Eye (tissue), 1 donor: ENCODE measurements around the gene DDX39B.
"Not testable (repeated sequence)": the region's sequence is repeated elsewhere in the genome, so short reads cannot be mapped to it uniquely, and the experiment has no call there.

Source experiments
- DNase-seq: peaks from one replicate; pipeline ENCODE4 v3.0.0-alpha.2; 2015

The DDX39B gene

DNA sequence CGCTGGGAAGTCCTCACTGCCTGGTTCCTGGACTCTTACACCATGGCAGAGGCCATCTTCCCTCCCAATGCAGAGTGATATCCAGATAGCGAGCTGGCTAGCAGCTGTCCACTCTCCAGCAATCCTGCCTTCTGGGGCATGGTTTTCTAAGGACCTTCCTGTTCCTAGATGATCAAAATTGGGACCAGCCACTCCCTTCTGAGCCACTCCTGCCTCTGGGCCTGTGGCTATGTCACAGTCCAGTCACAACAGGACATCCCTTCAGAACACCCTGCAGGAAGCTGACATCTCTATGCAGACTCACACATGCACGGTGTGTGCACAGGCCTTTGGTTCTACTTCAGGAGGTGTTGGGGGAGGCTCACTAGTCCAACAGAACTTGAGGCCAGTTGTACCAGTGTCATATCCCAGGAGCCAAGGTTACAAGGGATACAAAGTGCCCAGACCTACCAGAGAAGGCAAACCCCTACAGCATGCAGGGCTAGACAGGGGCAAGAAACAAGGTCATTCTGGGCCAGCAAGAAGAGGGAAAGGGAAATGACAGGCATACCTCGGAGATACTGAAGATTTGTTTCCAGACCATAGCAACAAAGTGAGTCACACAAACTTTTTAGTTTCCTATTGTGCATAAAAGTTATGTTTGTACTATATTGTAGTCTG, 15.7 kb downstream of the DDX39B start:
- DNase-seq: no peak

DNA sequence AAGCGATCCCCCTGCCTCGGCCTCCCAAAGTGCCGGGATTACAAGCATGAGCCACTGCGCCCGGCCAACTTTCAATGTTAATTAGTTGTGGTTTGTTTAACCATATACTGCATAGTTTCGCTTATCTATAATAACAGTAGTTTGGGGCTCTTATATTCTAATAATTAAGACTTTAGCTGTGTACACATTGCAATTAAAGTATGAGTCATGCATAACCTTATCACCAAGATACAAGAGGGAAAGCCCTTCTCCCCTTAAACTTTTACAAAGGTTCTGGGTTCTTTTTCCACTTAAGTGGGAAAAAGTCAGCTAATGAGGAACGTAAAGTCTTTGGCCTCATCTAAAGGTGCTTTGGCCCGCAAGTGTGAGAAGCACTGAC, 16.3 kb downstream of the DDX39B start:
- no peak for DNase-seq

DNA sequence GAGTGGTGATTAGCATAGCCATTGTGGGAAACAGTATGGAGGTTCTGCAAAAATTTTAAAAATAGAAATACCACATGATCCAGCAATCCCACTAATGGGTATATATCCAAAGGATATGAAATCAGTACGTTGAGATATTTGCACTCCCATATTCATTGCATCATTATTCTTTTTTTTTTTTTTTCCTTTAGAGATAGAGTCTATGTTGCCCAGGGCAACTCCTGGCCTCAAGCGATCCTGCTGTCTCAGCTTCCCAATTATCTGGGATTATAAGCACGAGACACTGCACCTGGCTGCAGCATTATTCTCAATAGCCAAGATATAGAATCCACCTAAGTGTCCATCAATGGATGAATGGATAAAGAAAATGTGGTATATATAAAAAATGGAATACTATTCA, 20.0 kb downstream of the DDX39B start:
- no peak for DNase-seq

DNA sequence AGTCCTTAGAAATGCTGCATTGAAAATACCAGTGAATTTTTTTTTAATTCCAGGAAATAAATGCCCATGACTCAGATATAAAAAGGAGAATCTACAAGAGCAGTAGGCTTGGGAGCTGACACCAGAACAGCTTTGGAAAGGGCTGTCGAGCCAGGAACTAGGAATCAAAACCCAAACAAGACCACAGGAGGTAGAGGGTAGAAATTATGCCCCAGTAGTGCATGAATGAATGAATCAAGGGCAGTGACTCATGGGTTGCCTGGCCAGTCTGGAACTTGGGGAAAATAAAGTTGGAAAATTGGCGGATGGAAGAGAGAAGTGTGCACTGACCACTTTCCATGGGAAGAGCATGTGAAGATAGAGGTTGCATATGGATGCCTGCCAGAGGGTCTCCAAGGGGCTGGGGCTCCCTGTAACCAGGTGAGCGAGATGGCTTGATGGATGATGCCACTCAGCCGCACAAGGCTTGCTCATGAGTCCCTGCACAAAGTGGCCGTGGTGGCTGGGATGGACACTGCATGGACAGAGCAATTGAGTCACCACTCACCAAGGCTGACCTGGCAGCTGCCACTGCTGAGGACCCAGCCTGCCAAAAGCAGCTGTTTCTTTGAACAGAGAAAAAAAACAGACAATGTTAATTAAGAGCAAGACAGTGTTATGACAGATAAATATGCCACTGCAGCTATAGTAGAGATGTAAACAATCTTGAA, 28.2 kb downstream of the DDX39B start:
- DNase-seq: no peak

DNA sequence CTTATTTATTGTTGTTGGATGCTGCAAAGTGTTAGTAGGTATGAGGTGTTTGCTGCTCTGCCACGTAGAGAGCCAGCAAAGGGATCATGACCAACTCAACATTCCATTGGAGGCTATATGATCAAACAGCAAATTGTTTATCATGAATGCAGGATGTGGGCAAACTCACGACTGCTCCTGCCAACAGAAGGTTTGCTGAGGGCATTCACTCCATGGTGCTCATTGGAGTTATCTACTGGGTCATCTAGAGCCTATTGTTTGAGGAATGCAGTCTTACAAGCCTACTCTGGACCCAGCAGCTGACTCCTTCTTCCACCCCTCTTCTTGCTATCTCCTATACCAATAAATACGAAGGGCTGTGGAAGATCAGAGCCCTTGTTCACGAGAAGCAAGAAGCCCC, 31.8 kb downstream of the DDX39B start:
- no peak for DNase-seq

DNA sequence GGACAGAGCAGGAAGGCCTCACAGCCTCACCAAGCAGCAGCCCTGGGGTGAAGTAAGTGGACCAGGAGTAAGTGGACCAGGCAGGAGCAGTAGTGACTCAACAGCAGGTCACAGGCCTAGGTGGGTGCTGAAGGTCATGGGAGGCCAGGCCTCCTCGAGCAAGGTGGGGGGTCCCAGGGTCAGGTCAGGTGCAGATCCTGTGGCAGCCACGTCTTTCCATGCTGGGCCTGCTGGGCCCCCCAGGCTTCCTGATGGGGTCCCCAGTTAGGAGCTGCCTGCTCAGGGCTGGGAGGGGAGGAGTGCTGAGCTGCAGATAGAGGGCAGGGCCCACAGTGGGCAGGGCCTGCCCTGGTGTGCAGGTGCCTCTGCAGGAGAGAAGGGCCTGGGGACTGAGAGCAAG, 32.8 kb downstream of the DDX39B start:
- DNase-seq: not testable (repeated sequence)

DNA sequence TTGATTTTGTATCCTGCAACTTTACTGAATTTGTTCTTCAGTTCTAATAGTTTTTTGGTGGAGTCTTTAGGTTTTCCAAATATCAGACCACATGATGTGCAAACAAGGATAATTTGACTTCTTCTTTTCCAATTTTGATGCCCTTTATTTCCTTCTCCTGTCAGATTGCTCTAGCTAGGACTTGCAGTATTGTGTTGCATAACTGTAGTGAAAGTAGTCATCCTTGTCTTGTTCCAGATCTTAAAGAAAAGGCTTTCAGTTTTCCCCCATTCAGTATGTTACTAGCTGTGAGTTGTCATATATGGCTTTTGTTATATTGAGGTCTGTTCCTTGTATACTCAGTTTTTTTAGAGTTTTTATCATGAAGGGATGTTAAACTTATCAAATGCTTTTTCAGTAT, 39.2 kb downstream of the DDX39B start:
- DNase-seq: no peak

DNA sequence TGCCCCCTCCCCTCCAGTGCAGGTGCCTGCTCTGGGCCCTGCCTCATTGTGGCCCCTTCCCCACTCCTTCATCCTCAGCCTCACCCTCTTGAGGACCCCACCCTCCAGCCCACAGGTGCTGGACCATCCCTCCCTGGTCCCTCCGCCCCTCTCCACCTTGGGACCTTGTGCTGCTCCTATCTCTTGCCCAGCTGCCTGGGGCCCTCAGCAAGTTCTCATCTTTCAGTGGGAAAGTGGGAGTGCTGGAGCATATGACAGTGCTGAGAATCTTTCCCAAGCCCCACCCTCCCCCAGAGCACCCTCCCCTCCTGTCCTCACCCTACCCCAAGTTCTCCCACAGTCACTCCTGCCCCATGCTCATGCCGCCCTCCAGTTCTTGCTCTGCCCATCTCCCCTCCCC, 42.2 kb downstream of the DDX39B start:
- not testable (repeated sequence) for DNase-seq

DNA sequence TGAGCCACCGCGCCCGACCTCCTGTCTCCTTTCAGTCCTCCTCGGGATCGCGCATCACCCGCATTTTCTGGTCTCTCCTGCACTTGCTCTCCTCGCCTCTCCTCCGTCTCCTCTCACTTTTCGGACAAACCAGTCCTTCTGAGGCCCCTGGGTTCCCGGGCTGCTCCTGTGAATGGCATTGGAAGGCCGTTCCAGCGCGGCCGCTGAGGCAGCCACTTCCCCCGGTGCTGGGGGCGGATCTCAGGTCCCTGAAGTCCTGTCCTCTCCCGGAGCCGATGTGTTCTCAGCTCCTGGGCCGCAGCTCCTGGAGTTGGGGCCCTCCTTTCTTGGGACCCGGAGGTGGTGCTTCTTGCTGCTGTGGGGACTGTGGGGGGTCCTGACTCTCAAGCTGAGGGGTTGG, 43.1 kb downstream of the DDX39B start:
- peak; percentile 25 for DNase-seq

DNA sequence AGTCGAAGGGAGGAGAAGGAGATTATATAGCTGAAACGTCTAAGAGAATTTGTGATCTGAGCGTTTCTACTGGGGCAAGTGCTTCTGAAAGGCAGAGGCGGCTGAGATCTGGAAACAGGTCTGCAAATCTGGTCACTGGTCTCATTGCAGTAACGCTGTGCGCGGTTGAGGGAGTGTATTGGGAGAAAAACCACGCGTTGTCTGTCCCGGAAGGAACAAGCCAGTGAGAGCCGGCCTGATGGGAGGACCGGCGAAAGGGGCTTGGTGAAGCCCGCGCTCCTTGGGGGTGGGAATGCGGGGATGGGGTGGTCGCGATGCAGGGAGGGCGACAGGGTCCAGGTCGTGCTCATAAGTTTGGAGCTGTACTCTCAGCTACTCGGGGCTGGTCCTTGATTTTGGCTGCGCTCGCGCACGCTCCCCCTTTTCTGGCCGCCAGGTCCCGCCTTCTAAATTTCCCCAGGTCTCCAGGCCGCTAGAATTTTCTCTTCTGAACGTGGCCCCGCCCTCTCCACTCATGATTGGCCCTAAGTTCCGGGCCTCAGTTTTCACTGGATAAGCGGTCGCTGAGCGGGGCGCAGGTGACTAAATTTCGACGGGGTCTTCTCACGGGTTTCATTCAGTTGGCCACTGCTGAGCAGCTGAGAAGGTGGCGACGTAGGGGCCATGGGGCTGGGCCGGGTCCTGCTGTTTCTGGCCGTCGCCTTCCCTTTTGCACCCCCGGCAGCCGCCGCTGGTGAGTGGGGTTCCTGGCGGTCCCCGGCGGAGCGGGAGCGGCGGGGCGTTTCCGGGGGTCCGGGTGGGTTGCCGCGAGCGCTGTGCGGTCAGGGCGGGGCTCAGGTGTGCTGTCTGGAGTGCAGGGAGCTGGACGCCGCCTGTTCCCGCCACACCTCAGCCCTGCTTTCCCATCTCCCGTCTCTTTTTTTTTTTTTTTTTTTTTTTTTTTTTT, 44.0 kb downstream of the DDX39B start, which contains the start of gene MICB:
Gene MICB, plus strand, starts transcription at position 615 of the 946 bp plus-strand sequence. Its CDS starts 49 bp downstream, at position 664.
- peak; percentile 67 for DNase-seq

DNA sequence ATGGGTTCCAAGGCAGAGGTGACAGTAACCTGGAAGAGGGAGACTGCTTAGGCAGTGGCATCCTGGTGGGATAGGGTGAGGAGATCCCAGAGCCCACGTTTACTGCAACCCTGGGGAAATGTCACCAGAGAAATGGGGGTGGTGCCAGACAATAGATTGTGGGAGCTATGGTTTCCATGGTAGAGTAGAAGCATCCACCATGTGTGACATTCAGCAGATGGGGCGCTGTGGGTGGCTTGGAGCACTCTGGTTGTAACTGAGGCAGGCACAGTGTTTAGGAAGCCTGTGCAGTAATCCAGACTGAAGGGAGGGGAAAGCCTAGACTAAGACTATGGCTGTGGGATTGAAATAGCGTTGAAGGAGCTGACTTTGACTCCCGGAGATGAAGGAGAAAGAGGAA, 45.0 kb downstream of the DDX39B start:
- DNase-seq: not testable (repeated sequence)

DNA sequence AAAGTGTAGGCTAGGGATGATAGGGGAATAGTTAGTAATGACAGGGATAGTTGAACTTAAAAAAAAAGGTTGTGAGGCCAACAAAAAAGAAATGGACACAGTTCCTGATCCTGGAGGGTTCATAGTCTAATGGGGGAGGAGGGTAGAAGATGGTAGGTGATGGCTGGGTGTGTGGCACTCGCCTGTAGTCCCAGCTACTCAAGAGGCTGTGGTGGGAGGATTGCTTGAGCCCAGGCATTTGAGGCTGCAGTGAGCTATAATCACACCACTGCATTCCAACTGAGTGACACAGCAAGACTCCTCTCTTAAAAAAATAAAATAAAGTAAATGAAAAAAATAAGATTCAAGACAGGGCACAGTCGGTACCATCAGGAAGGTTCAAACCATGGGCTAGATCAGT, 46.2 kb downstream of the DDX39B start:
- no peak for DNase-seq

DNA sequence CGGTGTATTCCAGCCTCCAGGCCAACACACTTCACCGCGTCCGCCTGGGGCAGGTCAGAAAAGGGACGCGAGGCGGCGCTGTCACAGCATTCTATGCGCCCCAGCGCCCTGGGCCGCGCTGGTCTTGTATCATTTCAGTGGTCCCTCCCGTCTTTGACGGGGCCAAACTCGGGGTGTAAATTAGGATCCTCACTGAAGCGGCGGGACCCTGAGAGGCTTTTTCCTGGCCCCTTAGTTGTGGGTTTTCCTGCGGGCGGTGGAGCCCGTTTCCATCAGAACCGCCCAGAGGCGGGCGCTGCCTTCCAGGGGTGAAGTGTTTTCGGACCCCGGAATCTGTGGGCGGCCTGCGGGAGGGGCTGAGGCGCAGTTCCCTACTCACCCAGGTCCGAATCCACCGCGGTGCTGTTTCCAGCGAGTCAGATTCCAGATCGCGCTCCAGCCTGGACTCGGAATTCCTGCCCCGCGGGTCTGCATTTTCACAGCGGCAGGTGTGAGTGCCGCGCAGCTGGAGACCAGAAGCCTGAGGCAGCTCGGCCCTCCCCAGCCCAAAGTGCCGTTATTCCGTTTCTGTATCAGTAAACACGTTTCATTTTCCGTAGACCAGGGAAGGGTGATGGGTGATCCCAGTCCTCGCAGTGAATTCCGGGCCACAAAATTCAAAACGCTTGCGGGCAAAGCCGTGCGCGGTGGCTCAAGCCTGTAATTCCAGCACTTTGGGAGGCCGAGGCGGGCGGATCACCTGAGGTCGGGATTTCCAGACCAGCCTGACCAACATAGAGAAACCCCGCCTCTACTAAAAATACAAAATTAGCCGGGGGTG, 47.7 kb downstream of the DDX39B start:
- peak; percentile 86 for DNase-seq

DNA sequence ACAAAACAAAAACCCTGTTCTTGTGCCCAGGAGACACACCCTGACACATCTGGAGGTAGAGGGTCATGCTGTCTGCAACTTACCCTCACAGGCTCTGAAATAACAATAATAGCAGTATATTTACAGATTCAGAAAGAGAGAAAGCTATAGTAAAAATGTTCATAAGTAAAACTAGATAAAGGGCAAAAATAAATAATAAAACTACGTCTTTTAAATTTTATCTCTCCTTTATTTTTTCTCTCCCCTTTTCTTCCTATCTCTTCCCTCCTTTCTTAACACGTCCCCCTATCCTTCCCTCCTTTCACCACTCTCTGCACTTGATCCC, 48.3 kb downstream of the DDX39B start:
- DNase-seq: not testable (repeated sequence)

DNA sequence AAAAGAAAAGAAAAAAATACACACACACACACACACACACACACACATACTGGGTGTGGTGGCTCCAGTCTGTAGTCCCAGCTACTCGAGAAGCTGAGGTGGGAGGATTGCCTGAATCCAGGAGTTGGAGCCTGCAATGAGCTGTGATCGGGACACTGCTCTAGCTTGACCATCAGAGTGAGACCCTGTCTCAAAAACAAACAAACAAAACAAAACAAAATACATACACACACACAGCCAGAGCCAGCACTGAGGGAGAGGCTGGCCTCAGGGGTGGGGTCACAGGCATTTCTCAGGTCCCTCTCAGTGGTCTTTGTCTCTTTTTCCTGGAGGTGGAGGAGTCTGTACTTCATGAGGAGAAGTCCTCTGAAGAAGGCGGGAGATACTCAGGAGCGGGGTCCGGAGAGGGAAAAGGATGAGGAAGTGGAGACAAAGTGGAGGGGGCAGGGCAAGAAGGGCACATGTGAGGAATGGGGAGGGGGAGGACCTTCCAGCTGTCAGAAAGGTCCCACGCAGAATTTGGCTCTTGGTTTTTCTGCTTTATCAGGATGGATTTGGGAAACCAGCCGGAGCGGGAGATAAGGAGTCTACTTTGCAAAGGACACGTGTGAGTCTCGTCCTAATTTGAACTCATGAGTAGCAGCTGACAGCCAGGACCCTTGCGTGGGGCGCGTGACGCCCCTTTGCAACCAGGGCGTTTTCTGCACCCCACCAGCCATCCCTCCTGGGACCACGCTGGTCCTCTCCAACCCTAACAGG, 51.5 kb downstream of the DDX39B start:
- no peak for DNase-seq

DNA sequence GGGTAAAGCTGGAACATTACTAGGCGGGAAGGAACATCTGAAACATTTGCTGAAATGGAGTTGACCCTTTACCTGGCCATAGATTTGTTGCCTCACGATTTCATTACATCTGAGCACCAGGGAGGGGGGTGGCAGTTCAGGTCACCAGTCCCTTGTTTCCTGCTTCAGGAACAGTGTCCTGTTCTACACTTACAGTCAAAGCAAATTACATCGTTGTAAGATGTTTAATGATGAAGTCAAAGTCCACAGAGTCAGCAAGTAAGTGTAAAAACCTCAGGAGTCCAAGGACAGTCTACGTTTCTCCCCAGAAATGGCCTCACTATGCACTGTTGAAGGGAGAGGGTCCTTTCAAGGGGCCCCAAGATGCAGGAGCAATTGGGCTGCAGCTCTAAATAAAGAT, 52.7 kb downstream of the DDX39B start:
- DNase-seq: no peak

DNA sequence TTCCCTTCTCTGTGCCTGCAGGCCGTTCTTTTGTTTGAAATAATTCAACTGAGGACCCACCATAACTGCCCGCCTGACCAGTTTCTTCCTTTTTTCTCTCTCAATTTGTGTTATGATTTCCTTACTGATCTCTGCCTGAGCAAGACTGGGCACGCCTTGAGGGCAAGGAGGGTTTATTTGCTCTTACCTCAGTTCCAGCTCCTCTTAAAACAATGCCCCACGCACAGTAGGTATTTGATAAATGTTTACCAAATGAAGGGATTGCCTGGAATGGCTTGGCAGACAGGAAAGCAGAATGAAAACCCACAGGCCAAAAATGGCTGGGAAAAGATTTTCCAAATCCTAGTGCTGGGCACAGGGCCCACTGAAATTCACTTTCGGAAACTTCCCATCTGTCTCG, 54.1 kb downstream of the DDX39B start:
- not testable (repeated sequence) for DNase-seq

DNA sequence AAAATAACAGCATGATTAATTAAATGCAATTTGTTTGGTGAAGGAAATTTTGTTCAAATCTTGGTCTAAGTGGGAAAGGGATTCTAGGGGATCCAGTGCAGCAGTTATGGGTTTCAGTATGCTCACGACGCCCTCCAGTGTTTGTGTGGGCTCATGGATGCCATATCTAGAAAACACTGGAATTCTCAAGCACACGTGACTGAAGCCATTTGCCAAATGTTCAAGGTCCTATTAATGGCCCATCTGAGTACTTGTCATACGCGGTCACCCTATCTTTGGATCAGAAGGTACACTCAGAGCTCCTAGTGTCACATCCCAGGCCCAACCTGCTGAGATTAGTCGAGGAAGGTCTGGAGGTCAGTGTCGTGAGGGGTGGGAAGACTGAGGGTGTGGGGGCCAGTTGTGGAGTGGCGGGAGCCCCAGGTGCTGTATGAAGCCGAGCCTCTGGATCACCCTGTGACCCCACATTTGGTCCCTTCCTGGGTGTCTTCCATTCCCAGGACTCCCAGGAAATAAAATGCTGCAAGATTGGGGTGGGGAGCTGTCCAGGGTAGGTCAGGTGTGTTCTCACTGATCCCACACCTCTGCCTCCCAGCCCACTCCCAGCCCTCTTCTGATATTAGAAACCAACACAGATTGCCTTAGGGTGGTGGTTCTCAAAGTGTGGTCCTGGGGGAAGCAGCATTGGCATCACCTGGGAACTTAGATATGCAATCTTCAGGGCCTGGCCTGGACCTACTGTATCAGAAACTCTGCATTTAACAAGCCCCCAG, 55.6 kb downstream of the DDX39B start:
- DNase-seq: not testable (repeated sequence)

DNA sequence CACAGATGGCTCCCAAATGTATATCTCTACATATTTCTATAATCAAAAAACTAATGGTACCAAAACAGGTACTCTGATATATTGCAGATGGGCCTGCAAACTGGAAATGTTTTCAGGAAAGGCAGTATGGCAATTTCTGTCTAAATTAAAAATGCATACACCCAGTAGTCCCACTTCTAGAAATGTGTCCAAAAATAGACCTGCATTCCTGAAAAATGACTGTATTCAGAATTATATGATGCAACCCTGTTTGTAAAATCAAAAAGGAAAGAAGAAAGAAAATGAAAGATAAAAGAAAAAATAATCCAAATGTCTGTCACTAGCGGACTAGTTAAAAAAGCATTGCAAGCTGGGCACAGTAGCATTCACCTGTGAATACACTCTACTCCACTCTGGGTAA, 56.7 kb downstream of the DDX39B start:
- no peak for DNase-seq

DNA sequence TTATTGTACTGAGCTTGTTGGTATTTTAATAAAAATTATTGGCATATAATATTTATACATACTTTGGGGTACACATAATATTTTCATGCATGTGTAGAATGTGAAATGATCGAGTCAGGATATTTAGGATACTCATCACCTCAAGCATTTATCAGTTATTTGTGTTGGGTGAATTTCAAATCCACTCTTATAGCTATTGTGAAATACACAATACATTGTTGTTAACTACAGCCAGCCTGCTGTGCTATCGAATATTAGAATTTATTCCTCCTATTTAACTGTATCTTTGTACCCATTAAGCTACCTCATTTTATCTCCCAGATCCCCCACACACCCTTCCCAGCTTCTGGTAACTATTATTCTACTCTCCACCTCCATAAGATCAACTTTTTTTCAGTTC, 58.4 kb downstream of the DDX39B start:
- DNase-seq: no peak

DNA sequence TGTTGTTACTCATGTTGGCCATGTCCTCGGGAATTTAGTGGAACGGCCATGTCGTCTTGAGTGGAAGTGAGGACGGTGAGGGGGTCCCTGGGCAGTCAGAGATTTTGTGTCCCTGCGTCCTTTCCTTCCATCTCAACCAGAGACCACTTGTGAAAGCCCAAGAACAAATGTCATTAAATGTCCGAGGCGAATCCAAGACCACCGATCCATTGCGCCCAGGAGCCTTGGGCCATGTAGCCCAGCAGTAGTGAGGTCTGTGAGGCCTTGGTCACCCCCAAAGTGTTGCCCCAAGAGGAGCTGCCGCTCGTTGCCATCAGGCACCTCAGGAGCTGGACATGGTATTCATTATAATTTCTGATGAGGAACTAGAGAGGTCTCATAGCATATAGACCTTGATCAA, 61.2 kb downstream of the DDX39B start:
- DNase-seq: no peak
